Measurements from ENCODE around the gene ZNF782. TPM values are rescaled to one million over a fixed set of nuclear protein-coding genes. Genes with fewer than 3 reads are reported as not detected.

ZNF782 gene
- total RNA-seq, 1 experiment from 2014 or later, result 6.7 TPM

DNA sequence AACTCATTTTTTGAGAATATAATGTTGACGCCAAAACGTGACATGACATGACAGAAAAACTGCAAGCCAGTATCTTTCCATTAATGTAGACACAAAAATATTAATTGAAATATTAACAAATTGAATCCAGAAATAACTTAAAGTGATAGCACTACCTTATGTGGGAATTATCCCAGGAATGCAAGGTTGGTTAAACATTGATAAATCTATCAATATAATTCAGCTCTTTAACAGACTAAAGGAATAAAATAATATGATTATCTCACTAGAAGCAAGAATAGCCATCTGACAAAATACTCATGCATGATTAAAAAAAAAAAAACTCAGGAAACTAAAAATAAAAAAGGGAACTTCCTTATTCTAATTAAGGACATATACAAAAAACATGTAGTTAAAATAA is 83.2 kb downstream of the ZNF782 start:
- BruUV-seq (replicated peaks), result no TSS peak
- H3K36me3 ChIP-seq (ENCODE audit: insufficient read depth, low read length, poor library complexity, severe bottlenecking), result peaks cover 89% of the 10 kb centered on the region
- H3K27me3 ChIP-seq (replicated peaks; ENCODE audit: insufficient read depth, low read depth, low read length, poor library complexity), result no peaks in the 10 kb centered on the region
- ChIA-PET POLR2A (ENCODE audit: low non-redundant PET) (no interaction called here), CTCF (no interaction called here)
- peaks cover 44% of the 10 kb centered on the region for H3K9me3 ChIP-seq (ENCODE audit: low read depth, low read length, poor library complexity, severe bottlenecking)
- DNase-seq (ENCODE audit: low spot score), result no peak
- no peak for TF ChIP-seq EZH2 (IDR thresholded peaks at IDR 0.05; ENCODE audit: borderline replicate concordance, low read depth, low read length, poor library complexity, severe bottlenecking)
- TF ChIP-seq, protein P1, sequence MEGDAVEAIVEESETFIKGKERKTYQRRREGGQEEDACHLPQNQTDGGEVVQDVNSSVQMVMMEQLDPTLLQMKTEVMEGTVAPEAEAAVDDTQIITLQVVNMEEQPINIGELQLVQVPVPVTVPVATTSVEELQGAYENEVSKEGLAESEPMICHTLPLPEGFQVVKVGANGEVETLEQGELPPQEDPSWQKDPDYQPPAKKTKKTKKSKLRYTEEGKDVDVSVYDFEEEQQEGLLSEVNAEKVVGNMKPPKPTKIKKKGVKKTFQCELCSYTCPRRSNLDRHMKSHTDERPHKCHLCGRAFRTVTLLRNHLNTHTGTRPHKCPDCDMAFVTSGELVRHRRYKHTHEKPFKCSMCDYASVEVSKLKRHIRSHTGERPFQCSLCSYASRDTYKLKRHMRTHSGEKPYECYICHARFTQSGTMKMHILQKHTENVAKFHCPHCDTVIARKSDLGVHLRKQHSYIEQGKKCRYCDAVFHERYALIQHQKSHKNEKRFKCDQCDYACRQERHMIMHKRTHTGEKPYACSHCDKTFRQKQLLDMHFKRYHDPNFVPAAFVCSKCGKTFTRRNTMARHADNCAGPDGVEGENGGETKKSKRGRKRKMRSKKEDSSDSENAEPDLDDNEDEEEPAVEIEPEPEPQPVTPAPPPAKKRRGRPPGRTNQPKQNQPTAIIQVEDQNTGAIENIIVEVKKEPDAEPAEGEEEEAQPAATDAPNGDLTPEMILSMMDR (conservative IDR thresholded peaks at IDR 0.05; ENCODE audit: low read depth, low read length), result no peak
- H3K4me3 ChIP-seq (ENCODE audit: low read depth, low read length, poor library complexity, severe bottlenecking), result no peak overlapping the region
- intact Hi-C loops (cut with micrococcal nuclease; ENCODE audit: unreplicated experiment), result no loop called here
- H3K4me1 ChIP-seq (ENCODE audit: insufficient read depth, low read length, poor library complexity, severe bottlenecking), result no peaks in the 10 kb centered on the region
- no peak overlapping the region for H3K27ac ChIP-seq (ENCODE audit: low read depth, low read length, poor library complexity, severe bottlenecking)

DNA sequence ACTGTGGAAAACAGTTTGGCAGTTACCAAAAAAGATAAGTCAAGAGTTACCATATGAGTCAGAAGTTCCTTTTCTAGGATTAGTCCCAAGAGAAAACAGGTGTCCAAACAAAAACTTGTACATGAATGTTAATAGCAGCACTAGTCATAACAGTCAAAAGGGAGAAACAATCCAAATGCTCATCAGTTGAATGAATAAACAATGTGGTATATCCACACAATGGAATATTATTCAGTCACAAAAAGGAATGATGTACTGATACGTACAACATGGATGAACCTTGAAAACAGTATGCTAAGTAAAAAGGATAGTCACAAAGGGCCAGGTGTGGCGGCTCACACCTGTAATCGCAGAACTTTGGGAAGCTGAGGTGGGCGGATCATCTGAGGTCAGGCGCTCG is 84.3 kb downstream of the ZNF782 start:
- TF ChIP-seq, protein P1 (conservative IDR thresholded peaks at IDR 0.05; ENCODE audit: low read depth, low read length), result no peak
- no peak for TF ChIP-seq EZH2 (IDR thresholded peaks at IDR 0.05; ENCODE audit: borderline replicate concordance, low read depth, low read length, poor library complexity, severe bottlenecking)
- Histone ChIP-seq H3K27me3 (replicated peaks; ENCODE audit: insufficient read depth, low read depth, low read length, poor library complexity) (no peaks in the 10 kb centered on the region), H3K9me3 (ENCODE audit: low read depth, low read length, poor library complexity, severe bottlenecking) (peaks cover 53% of the 10 kb centered on the region), H3K27ac (ENCODE audit: low read depth, low read length, poor library complexity, severe bottlenecking) (no peak overlapping the region), H3K36me3 (ENCODE audit: insufficient read depth, low read length, poor library complexity, severe bottlenecking) (peaks cover 80% of the 10 kb centered on the region), H3K4me3 (ENCODE audit: low read depth, low read length, poor library complexity, severe bottlenecking) (no peak overlapping the region), H3K4me1 (ENCODE audit: insufficient read depth, low read length, poor library complexity, severe bottlenecking) (no peaks in the 10 kb centered on the region)
- no TSS peak for BruUV-seq (replicated peaks)
- CTCF ChIA-PET, result no interaction called here
- DNase-seq (ENCODE audit: low spot score), result no peak
- POLR2A ChIA-PET (ENCODE audit: low non-redundant PET), result no interaction called here
- intact Hi-C loops (cut with micrococcal nuclease; ENCODE audit: unreplicated experiment), result no loop called here

Other genes starting within 250 kb of the ZNF782 start
- gene CDC14B, start 234.7 kb downstream of the ZNF782 start, total RNA-seq (2021), result 3.8 and 5.2 TPM in 2 replicates
- 2.4 and 2.6 TPM in 2 replicates for gene PRXL2C, start 199.2 kb downstream of the ZNF782 start, total RNA-seq (2021)
- 13.3 and 15.6 TPM in 2 replicates for gene ZNF510, start 76.4 kb downstream of the ZNF782 start, total RNA-seq (2021)
- gene NUTM2G, start 74.3 kb upstream of the ZNF782 start, total RNA-seq (2021), result not detected in 2 replicates
- 10.2 and 14.2 TPM in 2 replicates for gene CTSV, start 184.6 kb upstream of the ZNF782 start, total RNA-seq (2021)

Measured in A673 (cell line).